ENCODE data around the gene SHC2. TPM values are rescaled to one million over a fixed set of nuclear protein-coding genes. Genes with fewer than 3 reads are reported as not detected.

Gene SHC2
- total and polyA plus RNA-seq, 7 donors = 2.2 to 9.7 (median 4.5) TPM

DNA sequence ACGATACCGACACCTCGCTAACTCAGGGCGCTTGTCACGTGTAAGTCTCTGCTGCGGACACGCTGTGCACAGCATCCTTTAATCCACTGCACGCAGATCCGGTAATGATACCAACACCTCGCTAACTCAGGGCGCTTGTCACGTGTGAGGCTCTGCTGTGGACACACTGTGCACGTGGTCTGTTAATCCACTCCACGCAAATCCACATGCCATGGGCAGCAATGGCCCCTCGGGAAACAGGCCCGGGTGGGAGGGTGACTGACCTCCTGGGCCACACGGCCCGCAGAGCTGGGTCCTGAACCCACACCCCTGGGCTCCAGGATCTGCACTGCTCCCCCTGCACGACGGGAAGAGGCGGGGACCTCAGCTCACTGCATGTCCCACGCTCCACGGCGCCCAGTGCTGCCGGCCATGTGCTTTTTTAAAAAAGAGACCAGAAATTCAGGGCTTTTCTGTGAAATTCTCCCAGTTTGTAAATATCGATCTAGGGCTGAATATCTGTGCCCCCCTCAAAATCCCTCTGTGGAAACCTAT is 16.1 kb downstream of the SHC2 start:
- Histone ChIP-seq H3K27me3 (ENCODE audit: insufficient read depth in 3 of 3, low read length in 2 of 3) (peaks cover 0 to 10% (median 0%) of the 10 kb centered on the region in 3 donors), H3K36me3 (ENCODE audit: insufficient read depth in 1 of 2, low read depth in 1 of 2) (no peaks in the 10 kb centered on the region), H3K9me3 (no peaks in the 10 kb centered on the region), H3K4me3 (no peak overlapping the region), H3K27ac (no peak overlapping the region), H3K4me1 (no peaks in the 10 kb centered on the region)
- ATAC-seq (no peak), DNase-seq (no peak)
- TF ChIP-seq, protein P1, sequence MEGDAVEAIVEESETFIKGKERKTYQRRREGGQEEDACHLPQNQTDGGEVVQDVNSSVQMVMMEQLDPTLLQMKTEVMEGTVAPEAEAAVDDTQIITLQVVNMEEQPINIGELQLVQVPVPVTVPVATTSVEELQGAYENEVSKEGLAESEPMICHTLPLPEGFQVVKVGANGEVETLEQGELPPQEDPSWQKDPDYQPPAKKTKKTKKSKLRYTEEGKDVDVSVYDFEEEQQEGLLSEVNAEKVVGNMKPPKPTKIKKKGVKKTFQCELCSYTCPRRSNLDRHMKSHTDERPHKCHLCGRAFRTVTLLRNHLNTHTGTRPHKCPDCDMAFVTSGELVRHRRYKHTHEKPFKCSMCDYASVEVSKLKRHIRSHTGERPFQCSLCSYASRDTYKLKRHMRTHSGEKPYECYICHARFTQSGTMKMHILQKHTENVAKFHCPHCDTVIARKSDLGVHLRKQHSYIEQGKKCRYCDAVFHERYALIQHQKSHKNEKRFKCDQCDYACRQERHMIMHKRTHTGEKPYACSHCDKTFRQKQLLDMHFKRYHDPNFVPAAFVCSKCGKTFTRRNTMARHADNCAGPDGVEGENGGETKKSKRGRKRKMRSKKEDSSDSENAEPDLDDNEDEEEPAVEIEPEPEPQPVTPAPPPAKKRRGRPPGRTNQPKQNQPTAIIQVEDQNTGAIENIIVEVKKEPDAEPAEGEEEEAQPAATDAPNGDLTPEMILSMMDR (IDR thresholded peaks at IDR 0.05) = no peak
- intact Hi-C loops (cut with DNase I) = no loop called here
- 93 to 94% (median 94%) methylated on average over 26 of the region's 26 CpGs for WGBS, 3 donors

GRCh38 chr19:443005-443404 is 17.8 kb downstream of the SHC2 start:
- WGBS, 3 donors = 92 to 97% (median 95%) methylated on average over 2 of the region's 2 CpGs
- H3K27ac ChIP-seq = no peak overlapping the region
- DNase-seq (no peak), ATAC-seq (no peak)
- no peak overlapping the region for H3K4me3 ChIP-seq
- H3K4me1 ChIP-seq = no peaks in the 10 kb centered on the region
- H3K9me3 ChIP-seq = no peaks in the 10 kb centered on the region
- H3K27me3 ChIP-seq (ENCODE audit: insufficient read depth in 3 of 3, low read length in 2 of 3) = peaks cover 0 to 8% (median 4%) of the 10 kb centered on the region in 3 donors
- TF ChIP-seq, protein P1 (IDR thresholded peaks at IDR 0.05) = no peak
- H3K36me3 ChIP-seq (ENCODE audit: insufficient read depth in 1 of 2, low read depth in 1 of 2) = no peaks in the 10 kb centered on the region
- intact Hi-C loops (cut with DNase I) = no loop called here

DNA sequence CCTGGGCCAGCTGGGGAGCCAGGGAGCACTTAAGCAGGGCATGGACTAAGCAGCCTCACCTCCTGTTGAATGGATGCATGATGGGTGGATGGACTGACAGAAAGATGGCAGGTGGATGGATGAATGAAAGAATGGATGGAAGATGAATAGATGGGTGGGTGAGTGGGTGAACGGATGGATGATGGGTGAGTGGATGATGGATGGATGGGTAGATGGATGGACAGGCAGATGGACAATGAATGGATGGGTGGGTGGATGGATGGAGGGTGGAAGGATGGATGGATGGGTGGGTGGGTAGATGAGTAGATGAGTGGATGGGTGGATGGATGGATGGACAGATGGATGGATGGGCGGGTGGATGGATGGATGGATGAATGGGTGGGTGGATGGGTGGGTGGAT is 18.7 kb downstream of the SHC2 start:
- 87 to 98% (median 96%) methylated on average over 2 of the region's 2 CpGs for WGBS, 3 donors
- TF ChIP-seq, protein P1 (IDR thresholded peaks at IDR 0.05) = no peak

DNA sequence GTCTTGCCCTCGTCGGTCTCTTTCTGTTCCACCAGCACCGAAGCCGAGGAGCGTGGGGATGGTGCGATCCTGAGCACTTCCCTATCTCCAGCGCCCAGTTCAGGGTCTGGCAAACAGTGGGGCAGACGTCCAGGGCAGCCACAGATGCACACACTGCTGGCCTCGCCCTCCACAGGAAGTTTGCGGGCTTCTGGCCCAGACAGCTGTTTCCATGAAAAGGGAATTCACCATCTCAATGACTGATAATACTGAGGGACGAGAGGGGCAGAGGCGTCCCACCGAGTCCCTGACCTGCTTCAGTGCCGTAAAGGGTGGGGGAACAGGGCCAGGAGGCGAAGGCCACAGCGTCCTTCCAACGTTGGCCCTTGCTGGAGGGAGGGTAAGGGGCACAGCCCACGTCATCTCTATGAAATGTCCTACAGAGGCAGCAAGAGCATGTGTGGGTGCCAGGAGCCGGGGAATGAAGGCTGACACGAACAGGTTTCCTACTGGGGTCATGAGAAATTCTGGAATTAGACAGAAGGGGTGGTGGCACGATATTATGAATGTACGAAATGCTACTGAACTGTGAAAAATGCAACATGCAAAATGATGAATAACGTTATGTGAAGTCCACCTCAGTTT is 19.5 kb downstream of the SHC2 start:
- DNase-seq (peak in 1 of 2 donors; percentile 51), ATAC-seq (no peak)
- TF ChIP-seq, protein P1 (IDR thresholded peaks at IDR 0.05) = no peak
- intact Hi-C loops (cut with DNase I) = no loop called here
- H3K27ac ChIP-seq = no peak overlapping the region
- H3K36me3 ChIP-seq (ENCODE audit: insufficient read depth in 1 of 2, low read depth in 1 of 2) = no peaks in the 10 kb centered on the region
- H3K4me3 ChIP-seq = no peak overlapping the region
- peaks cover 0 to 6% (median 4%) of the 10 kb centered on the region in 3 donors for H3K27me3 ChIP-seq (ENCODE audit: insufficient read depth in 3 of 3, low read length in 2 of 3)
- 15 to 25% (median 18%) methylated on average over 23 of the region's 23 CpGs for WGBS, 3 donors
- no peaks in the 10 kb centered on the region for H3K9me3 ChIP-seq
- H3K4me1 ChIP-seq = no peaks in the 10 kb centered on the region

More for the DNA sequence above, 18.7 kb downstream of the SHC2 start:
- no peaks in the 10 kb centered on the region for H3K4me1 ChIP-seq
- DNase-seq = no peak
- intact Hi-C loops (cut with DNase I) = no loop called here
- H3K27ac ChIP-seq = no peak overlapping the region
- no peaks in the 10 kb centered on the region for H3K36me3 ChIP-seq (ENCODE audit: insufficient read depth in 1 of 2, low read depth in 1 of 2)
- no peak for ATAC-seq
- H3K27me3 ChIP-seq (ENCODE audit: insufficient read depth in 3 of 3, low read length in 2 of 3) = peaks cover 0 to 5% (median 4%) of the 10 kb centered on the region in 3 donors
- H3K9me3 ChIP-seq = no peaks in the 10 kb centered on the region
- H3K4me3 ChIP-seq = no peak overlapping the region

Measured in psoas muscle (tissue), 8 donors.